Activated T-helper 1 cell treated with anti-CD3 and anti-CD28 coated beads, Interleukin-12 subunit alpha, Interleukin-12 subunit beta, Interleukin-2, Interleukin-4 antibody, amounts not matched to agents 30 ng/mL and 10 ng/mL and 1 ng/mL, durations not matched to agents 14 hours and 24 hours and 36 hours (primary cell): Measurements from ENCODE around the gene GOLGA6L26. TPM values are rescaled to one million over a fixed set of nuclear protein-coding genes. Genes with fewer than 3 reads are reported as not detected.
"Not testable (repeated sequence)": the region's sequence is repeated elsewhere in the genome, so short reads cannot be mapped to it uniquely, and the experiment has no call there.

Experiments used
- DNase-seq: peaks from one replicate; pipeline ENCODE4 v3.0.0; 2021; ENCODE audit warnings: low spot score
- H3K27ac Mint-ChIP-seq: one replicate; pipeline ENCODE4 v1.8.0; 2021; ENCODE audit warnings: mild to moderate bottlenecking, mixed read lengths
- H3K27me3 Mint-ChIP-seq: one replicate; pipeline ENCODE4 v1.8.0; 2022; ENCODE audit warnings: mild to moderate bottlenecking, moderate library complexity, mixed read lengths; ENCODE audit not compliant: insufficient read depth
- H3K36me3 Mint-ChIP-seq: one replicate; pipeline ENCODE4 v1.8.0; 2021; ENCODE audit warnings: low read depth, mixed read lengths
- H3K4me1 Mint-ChIP-seq: one replicate; pipeline ENCODE4 v1.8.0; 2021; ENCODE audit warnings: low read depth, mixed read lengths
- H3K4me3 Mint-ChIP-seq: one replicate; pipeline ENCODE4 v1.8.0; 2021; ENCODE audit warnings: mild to moderate bottlenecking, moderate library complexity, mixed read lengths
- H3K9me3 Mint-ChIP-seq: one replicate; pipeline ENCODE4 v1.8.0; 2021; ENCODE audit warnings: mixed read lengths
- intact Hi-C: fragments of 100-400 bp; cut with micrococcal nuclease; formaldehyde crosslinking; loops from one replicate; pipeline ENCODE4 v1.15.1; 2024
- total RNA-seq: library from RNA; stranded (reverse); gene quantifications from 2 replicates; pipeline ENCODE4 v1.2.3, GENCODE V29; 2022

Gene GOLGA6L26, protein sequence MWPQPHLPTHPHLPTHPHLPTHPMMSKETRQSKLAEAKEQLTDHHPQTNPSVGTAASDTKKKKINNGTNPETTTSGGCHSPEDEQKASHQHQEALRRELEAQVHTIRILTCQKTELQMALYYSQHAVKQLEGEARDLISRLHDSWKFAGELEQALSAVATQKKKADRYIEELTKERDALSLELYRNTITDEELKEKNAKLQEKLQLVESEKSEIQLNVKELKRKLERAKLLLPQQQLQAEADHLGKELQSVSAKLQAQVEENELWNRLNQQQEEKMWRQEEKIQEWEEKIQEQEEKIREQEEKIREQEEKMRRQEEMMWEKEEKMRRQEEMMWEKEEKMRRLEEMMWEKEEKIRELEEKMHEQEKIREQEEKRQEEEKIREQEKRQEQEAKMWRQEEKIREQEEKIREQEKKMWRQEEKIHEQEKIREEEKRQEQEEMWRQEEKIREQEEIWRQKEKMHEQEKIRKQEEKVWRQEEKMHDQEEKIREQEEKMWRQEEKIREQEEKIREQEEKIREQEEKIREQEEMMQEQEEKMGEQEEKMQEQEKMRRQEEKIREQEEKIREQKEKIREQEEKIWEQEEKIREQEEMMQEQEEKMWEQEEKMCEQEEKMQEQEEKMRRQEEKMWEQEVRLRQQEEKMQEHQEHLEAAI
- not detected in 2 replicates for total RNA-seq

DNA sequence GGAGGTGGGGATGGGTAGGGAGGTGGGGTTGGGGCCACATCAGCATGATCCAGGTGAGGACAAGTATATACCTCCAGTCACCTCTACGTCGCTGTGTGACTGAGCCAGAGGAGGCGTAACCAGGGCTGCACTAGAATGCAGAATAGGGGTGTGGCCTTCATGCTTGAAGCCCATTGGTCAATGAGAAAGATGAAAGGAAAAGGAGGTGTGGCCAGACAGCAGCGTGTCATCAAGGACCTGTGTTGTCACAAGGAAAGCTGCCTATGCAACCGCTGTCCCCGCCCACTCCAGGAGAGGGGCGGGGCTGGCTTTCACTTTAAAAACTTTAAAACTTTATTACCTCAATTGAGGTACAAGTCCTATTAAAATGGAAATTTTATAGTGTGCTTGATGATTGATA, at the start of gene GOLGA6L26:
Gene GOLGA6L26, minus strand, starts transcription at position 101 of the 400 bp plus-strand sequence. Its CDS starts 61 bp downstream, at position 40.
- H3K4me3 Mint-ChIP-seq = not testable (repeated sequence)

DNA sequence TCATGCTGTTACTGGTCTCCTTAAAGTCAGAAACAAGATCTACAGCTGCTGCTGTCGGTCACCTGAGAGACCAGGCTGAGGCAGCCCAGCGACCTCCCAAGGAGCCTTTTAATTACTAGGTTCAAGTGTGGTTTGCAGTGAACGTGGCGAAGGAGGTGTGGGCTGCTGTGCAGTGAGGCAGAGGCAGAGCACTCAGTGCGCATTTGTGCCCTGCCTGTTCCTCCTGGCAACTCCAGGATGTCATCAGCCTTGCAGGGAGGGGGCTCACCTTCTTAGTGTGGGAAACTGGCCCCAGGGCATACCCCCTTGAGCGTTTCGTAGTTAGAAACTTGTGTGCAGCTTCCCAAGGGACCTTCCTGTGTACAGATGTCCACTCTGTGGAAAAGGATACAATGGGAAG, 47.2 kb upstream of the GOLGA6L26 start:
- H3K27me3 Mint-ChIP-seq, H3K36me3 Mint-ChIP-seq, H3K9me3 Mint-ChIP-seq, H3K4me1 Mint-ChIP-seq, H3K27ac Mint-ChIP-seq, DNase-seq, intact Hi-C loops, H3K4me3 Mint-ChIP-seq: not testable (repeated sequence)

More for the DNA sequence above, at the start of gene GOLGA6L26:
- H3K27ac Mint-ChIP-seq, DNase-seq, intact Hi-C loops, H3K27me3 Mint-ChIP-seq, H3K4me1 Mint-ChIP-seq, H3K36me3 Mint-ChIP-seq, H3K9me3 Mint-ChIP-seq: not testable (repeated sequence)

DNA sequence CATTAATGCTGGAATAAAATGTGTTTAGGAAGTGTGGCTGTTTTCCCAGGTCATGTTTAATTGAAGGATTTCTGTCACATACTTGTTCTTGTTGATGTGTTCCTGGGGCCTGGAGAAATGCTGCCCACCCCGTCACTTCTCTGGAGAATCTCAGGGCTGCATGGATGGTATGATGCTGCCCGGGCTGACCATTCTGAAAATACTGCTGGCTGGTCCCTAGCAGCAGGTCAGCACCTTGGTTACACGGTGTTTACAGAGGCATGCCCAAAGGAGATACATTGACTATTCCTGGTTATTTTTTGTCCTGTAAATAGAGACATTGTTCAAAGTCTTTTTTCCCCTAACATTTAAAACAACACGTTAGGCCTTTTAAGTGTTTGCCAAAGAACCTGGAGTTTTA, 46.7 kb upstream of the GOLGA6L26 start:
- H3K36me3 Mint-ChIP-seq, H3K4me1 Mint-ChIP-seq, H3K27ac Mint-ChIP-seq, DNase-seq, H3K4me3 Mint-ChIP-seq, H3K9me3 Mint-ChIP-seq, H3K27me3 Mint-ChIP-seq, intact Hi-C loops: not testable (repeated sequence)

DNA sequence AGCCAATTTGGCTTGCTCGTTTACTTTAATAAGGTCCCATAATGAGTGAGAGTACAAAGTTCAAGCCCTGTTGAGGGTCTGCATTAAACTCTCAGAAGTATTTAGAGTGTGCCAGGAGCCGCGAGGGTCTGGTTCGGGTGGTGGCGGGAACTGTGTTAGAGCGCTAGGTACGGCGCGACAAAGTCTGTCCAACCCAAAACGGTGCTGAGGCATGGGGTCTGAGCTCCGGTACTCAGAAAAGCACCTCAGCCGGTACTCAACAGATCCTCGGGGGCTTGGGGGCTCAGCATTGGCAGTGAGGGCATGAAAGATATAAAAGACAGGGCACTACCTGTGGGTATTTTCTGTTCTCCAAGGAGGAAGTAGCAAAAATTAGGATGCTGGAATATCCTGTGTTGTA, 45.0 kb upstream of the GOLGA6L26 start:
- DNase-seq, H3K27ac Mint-ChIP-seq, H3K36me3 Mint-ChIP-seq, H3K4me3 Mint-ChIP-seq, H3K27me3 Mint-ChIP-seq, H3K9me3 Mint-ChIP-seq, intact Hi-C loops, H3K4me1 Mint-ChIP-seq: not testable (repeated sequence)

DNA sequence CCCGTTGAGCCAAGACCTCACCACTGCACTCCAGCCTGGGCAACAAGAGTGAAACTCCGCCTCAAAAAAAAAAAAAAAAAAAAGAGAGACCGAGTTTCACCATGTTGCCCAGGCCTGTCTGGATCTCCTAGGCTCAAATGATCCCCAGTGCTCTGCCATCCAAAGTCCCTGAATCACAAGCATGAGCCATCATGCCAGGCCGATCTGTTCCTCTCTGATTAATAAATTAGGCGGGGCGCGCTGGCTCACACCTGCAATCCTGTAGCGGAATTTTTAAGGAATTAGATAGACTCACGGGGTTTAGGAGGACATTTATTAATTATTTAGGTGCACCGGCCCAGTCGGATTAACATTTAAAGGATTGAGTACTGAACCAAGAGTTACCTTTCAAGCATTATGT, 40.2 kb upstream of the GOLGA6L26 start:
- H3K9me3 Mint-ChIP-seq, H3K27me3 Mint-ChIP-seq, H3K36me3 Mint-ChIP-seq, intact Hi-C loops, H3K4me1 Mint-ChIP-seq, H3K4me3 Mint-ChIP-seq, DNase-seq, H3K27ac Mint-ChIP-seq: not testable (repeated sequence)

DNA sequence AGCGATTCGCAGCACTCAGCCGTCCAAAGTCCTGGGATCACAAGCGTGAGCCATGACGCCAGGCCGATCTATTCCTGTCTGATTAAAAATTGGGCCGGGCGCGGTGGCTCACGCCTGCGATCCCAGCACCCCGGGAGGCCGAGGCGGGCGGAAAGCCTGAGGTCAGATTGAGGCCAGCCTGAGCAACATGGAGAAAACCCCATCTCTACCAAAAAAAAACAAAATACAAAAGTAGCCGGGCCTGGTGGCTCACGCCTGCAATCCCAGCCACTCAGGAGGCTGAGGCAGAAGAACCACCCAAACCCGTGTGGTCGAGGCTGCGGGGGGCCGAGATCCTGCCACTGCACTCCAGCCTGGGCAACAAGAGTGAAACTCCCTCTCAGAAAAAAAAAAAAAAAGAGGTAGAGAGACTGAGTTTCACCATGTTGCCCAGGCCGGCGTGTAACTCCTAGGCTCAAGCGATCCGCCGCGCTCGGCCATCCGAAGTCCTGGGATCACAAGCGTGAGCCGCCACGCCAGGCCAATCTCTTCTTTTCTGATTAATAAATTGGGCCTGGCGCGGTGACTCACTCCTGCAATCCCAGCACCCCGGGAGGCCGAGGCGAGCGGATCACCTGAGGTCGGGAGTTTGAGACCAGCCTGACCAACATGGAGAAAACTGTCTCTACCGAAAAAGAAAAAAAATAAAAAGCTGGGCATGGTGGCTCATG, 39.0 kb upstream of the GOLGA6L26 start:
- H3K36me3 Mint-ChIP-seq, H3K27me3 Mint-ChIP-seq, H3K9me3 Mint-ChIP-seq, intact Hi-C loops, H3K27ac Mint-ChIP-seq, H3K4me3 Mint-ChIP-seq, H3K4me1 Mint-ChIP-seq, DNase-seq: not testable (repeated sequence)

DNA sequence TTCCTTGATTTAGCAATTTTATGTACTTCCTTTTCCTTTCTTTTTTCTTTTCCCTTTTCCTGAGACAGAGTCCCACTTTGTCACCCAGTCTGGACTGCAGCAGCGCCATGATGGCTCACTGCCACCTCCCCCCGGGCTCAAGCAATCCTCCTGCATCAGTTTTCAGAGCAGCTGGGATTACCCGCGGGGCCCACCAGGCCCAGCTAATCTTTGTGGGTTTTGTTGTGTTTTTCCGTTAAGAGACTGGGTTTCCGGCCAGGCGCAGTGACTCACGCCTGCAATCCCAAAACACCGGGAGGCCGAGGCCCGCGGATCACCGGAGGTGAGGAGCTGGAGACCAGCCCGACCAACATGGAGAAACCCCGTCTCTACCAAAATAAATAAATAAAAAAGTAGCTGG, 38.3 kb upstream of the GOLGA6L26 start:
- Mint-ChIP-seq H3K27ac (no peak overlapping the region), H3K27me3 (peaks cover 5% of the 10 kb centered on the region), H3K4me1 (no peaks in the 10 kb centered on the region), H3K4me3 (no peak overlapping the region), H3K36me3 (no peaks in the 10 kb centered on the region), H3K9me3 (no peaks in the 10 kb centered on the region)
- intact Hi-C loops = no loop called here
- DNase-seq = no peak

DNA sequence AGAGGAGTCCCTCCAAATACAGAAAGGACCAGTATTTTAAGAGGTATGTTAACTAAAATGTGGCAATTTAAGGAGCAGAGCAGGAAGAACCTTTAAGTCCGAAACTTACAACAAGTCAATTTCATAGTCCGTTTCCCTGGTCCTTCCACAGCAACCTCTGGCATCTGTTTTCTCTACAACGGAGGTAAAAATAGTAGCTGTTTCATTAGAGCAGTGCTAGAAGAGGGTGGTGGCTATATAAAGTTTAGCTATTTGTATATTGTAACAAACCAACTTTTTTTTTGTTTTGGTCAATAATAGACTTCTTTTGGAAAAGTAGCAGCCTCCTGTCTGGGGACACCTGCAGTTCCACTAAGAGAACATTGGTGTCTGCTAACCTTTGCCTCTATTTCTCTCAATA, 37.9 kb upstream of the GOLGA6L26 start:
- DNase-seq, H3K36me3 Mint-ChIP-seq, H3K4me3 Mint-ChIP-seq, H3K9me3 Mint-ChIP-seq, H3K27me3 Mint-ChIP-seq, intact Hi-C loops, H3K4me1 Mint-ChIP-seq, H3K27ac Mint-ChIP-seq: not testable (repeated sequence)

DNA sequence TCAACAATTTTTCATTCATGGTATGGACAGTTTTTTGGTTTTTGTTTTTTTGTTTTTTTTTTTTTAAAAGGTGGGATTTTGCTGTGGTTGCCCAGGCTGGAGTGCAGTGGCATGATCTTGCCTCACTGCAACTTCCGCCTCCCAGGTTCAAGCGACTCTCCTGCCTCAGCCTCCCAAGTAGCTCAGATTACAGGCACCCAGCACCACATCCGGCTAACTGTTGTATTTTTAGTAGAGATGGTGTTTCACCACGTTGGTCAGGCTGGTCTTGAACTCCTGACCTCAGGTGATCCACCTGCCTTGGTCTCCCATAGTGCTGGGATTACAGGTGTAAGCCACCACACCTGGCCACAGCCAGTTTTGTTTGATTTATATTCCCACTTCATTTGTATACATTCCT, 37.1 kb upstream of the GOLGA6L26 start:
- intact Hi-C loops, DNase-seq, H3K9me3 Mint-ChIP-seq, H3K4me1 Mint-ChIP-seq, H3K27me3 Mint-ChIP-seq, H3K36me3 Mint-ChIP-seq, H3K4me3 Mint-ChIP-seq, H3K27ac Mint-ChIP-seq: not testable (repeated sequence)

DNA sequence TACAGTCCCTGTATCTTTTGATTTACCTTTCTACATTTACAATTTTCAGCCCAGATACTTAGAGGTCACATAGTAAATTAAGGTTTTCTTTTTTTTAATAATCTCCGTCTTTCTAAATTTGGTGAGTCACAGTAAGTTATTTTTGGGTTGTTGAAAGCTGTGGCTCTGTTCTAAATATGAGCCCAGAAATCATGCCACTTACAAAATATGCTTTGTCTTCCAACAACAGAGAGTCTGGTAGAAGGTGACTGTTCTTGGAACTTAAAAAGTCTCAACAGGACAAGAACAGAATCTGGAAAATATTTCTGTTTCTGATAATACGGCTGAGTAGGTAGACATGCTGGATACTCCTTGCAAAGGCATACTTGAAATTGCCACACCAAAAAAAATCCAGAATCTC, 36.6 kb upstream of the GOLGA6L26 start:
- Mint-ChIP-seq H3K4me3 (no peak overlapping the region), H3K9me3 (no peaks in the 10 kb centered on the region), H3K4me1 (no peaks in the 10 kb centered on the region), H3K27ac (no peak overlapping the region), H3K27me3 (peaks cover 2% of the 10 kb centered on the region), H3K36me3 (no peaks in the 10 kb centered on the region)
- DNase-seq = no peak
- intact Hi-C loops = no loop called here

DNA sequence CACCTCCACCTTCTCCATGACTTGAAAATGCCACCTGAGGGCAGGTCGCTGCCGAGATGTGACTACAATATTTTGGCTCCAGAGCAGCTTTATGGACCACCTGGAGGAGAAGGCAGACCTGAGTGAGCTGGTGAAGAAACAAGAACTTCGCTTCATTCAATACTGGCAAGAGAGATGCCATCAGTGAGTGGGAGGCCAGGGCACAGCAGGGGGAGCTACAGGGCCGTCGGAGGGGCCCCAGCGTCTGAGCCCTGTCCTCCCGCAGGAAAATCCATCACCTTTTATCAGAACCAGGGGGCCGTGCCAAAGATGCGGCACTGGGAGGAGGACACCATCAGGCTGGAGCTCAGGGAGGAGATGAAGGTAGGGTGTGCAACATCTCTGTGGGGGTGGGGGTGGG, 30.3 kb upstream of the GOLGA6L26 start:
- DNase-seq, H3K36me3 Mint-ChIP-seq, H3K27ac Mint-ChIP-seq, H3K9me3 Mint-ChIP-seq, H3K4me1 Mint-ChIP-seq, H3K27me3 Mint-ChIP-seq, H3K4me3 Mint-ChIP-seq, intact Hi-C loops: not testable (repeated sequence)

DNA sequence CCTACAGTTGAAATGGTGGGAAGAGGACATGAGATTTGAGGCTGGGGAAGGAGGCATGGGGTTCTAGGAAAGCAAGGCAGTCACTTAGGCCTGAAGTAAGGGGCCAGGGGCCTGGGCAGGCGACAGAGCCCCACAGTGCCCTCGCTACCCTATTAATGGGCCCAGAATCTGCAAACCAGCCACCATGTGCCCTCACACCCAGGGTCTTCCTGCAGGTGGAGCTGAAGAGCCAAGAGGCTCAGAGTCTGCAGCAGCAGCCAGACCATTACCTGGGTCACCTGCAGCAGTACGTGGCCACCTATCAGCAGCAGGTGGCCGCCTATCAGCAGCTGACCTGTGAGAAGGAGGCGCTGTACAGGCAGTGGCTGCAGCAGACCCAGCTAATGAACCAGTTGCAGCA, 28.6 kb upstream of the GOLGA6L26 start:
- H3K36me3 Mint-ChIP-seq, H3K9me3 Mint-ChIP-seq, H3K4me3 Mint-ChIP-seq, H3K27me3 Mint-ChIP-seq, DNase-seq, H3K27ac Mint-ChIP-seq, H3K4me1 Mint-ChIP-seq, intact Hi-C loops: not testable (repeated sequence)

DNA sequence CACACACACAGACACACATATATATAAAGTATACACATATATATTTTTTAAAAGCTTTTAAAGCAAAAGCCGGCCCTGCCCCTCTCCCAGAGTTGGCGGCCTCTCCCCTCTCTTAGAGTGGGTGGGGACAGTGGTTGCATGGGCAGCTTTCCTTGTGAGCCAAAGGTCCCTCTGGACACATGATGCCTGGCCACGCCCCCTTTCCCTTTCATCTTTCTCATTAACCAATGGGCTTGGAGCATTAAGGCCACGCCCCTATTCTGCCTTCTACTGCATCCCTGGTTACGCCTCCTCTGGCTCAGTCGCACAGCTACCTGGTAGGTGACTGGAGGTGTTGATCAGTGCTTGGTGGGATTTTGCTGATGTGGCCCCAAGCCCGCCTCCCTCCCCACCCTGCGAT, 20.5 kb upstream of the GOLGA6L26 start, which contains the start of gene GOLGA8S:
Gene GOLGA8S, plus strand, starts transcription at position 301 of the 400 bp plus-strand sequence. Its CDS starts 62 bp downstream, at position 363.
- H3K36me3 Mint-ChIP-seq, DNase-seq, H3K4me1 Mint-ChIP-seq, H3K9me3 Mint-ChIP-seq, H3K4me3 Mint-ChIP-seq, H3K27ac Mint-ChIP-seq, H3K27me3 Mint-ChIP-seq, intact Hi-C loops: not testable (repeated sequence)
